Kasumi-1 (cell line): ENCODE measurements around the gene ADGRB3.
"Not testable (repeated sequence)": the region's sequence is repeated elsewhere in the genome, so short reads cannot be mapped to it uniquely, and the experiment has no call there.

Source experiments
- DNase-seq, 2 experiments: peaks; one replicate each; lab custom pipeline; 2025; lab: John Stamatoyannopoulos, UW

ADGRB3 gene

DNA sequence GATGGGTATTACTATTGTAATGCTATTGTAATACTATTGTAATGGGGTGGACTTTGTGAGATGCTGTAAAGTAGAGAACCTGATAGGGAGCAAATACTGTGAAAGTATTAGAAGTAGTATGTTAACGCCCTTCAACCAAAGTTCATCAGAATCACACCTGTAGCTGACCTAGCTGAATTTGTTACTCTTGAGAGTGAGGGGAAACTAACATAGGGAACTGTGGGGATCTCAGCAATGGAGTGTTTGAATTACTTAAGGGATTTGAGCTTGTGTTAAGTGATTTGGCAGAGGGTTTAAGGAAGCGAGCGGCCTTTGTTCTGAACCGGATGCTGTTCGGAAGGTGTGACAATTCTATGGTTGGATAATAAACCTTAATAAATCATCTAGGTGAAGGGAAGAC, 312.6 kb downstream of the ADGRB3 start:
- no peak for DNase-seq

DNA sequence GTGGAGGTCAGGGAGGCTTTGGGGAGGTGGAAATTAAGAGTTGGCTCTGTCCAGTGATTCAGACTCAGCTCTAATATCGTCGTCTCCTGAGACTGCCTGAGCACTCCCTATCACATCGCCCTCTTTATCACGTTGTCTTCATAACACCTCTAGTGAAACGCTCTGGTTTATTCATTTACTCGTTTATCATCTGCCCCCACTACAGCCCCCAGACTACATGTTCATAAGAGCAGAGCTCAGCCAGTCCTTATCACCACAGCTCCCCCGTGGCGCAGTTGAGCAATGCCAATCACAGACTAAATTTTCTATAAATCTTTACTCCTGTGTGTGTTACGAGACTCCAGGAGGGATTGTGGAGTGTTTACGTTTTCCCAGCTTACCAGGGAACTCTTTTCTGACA, 316.2 kb downstream of the ADGRB3 start:
- no peak for DNase-seq

DNA sequence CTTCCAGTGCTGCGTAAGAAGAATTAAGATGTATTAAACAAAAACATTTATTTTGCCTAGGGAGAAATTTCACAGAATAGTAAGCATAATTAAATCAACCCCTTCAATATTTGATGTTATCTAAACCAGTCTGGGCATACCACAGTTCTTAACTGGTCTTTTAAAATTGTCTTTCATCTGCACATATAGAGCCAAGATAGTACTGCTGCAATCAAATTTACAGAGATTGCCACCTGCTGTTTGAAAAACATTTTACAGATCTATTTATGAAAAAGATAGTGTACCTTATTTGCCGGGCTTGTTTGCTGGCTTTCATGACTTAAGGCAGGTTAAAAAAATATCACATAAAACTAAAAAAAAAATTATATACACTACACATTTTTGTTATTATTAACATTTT, 323.2 kb downstream of the ADGRB3 start:
- peak; percentile 21 to 64 for DNase-seq

DNA sequence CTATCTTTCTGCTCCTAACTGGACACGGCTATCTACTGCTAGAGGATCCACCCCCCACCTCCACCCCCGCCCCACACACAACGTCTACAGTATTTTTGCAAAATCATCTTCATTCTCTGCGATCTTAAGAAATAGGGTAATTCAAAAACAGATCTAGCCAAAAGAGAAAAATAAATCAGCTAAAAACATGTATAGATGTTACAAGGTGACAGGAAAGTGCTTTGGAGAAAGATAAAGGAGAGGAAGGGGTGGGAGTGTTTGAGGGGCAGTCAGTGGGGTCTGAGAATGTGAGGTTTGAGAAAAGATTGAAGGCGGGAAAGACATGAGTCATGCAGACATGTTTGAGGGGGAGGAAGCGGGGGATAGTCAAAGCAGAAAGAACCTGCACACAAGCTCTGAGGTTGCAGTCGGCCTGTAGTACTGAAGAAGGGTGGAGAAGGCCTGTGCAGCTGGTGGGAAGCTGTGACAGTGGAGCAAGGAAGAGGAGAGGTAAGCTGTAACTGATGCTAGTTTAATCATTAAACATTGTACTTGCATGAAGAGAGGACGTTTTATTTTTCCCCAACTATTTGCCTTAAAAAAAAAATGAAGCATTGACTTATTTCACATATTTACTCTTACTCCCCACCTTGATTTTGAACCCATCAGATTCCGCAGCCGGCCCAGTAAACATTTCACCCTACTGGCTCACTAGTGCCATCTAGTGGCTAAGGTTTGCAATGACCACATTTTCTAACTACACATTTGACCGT, 332.6 kb downstream of the ADGRB3 start:
- DNase-seq = peak; percentile 55 to 59

DNA sequence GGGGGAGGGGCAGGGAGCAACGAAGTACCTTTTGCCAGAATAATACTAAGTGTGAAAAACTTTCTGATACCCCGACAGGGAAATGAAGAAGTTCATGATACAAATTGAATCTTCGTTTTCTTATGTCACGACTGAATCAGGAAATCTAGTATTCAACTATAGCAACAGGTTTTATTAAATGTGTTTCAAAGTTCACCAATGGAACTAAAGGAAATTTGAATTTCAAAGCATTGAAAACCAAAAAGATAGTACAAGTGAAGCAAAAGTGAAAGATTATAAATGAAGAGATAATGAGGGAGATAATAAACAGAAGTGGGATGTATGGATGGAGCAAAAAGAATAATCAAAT, 333.2 kb downstream of the ADGRB3 start:
- no peak for DNase-seq

DNA sequence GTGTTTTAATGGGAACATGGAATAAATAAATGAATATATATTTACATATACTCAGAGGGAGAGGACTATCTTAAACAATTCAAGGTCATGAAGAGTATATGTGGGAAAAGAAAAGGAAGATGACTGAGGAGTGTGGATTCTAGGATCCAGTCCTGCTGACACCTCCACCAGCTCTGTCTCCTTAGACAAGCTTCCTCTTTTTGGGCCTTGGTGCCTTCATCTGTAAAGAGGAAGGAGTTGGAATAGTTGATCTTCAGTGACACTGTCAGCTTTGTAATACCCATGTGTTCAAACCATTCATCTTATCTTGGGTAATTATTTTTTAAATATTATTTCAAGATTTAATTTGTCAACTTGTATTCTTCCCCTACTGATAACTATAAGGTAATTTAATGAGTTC, 338.0 kb downstream of the ADGRB3 start:
- peak; percentile 75 to 76 for DNase-seq

DNA sequence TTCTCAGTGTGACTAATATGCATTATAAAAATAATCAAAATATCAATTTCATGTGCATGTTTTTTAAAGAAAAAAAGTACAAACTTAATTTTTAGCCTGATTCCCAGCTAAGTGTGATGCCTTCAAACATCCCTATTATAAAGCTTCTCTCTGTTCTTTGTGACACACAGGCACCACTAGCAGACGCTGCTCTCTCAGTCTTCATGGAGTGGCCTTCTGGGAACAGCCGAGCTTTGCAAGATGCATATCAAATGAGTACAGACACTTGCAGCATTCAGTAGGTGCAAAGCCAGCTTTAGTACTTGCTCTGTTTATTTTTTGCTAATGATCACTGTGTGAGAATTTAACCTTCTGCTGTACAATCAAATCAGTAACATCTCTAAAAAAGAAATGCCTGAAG, 340.0 kb downstream of the ADGRB3 start:
- no peak for DNase-seq

DNA sequence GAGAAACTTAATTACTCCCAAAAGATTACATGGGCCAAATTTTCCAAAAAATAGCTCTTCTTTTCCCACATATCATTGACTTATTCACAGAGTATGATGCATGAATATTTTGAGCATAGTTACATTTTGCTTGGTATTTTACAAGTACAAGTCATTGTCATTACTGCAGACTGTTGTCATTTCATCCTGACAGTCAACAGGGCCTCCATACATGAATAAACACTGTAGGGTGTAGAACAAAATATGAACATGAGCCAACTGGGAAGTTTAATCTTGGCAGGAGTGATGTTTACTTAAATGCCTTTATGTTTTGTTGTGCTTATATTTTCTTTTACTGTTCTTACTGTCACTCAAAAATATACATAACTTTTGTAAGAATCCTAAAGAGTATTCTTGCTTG, 340.7 kb downstream of the ADGRB3 start:
- DNase-seq = no peak

DNA sequence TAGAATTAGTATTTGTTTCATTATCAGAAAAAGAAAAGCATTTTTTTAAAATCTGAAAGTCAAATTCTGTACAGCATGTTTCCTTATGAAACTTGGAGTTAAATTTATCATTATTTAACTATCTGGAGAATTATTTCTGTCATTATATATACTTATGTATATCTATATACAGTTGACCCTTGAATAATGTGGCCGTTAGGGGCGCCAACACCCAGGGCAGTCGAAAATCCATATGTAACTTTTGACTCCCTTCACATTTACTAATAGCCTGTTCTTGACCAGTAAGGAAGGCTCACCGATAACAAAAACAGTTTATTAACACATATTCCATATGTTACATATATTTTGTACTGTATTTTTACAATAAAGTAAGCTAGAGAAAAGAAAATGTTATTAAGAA, 341.2 kb downstream of the ADGRB3 start:
- no peak for DNase-seq

DNA sequence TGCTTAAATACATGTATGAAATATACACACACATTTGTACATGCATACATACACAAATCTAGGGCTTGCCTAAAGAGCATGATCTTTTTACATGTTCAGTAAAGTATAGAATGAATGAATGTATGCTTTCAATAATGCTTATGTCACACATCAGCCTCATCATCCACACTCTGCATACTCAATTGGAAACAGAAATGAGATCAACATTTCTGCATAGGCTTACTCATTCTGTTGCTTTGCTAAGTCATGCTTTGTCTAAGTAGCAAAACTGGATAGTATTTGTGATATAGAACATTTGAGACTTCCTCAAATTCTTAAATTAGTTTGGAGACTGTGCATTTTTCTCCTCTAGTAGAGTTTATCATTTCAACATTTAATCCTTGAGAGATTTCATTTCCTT, 343.3 kb downstream of the ADGRB3 start:
- no peak for DNase-seq

DNA sequence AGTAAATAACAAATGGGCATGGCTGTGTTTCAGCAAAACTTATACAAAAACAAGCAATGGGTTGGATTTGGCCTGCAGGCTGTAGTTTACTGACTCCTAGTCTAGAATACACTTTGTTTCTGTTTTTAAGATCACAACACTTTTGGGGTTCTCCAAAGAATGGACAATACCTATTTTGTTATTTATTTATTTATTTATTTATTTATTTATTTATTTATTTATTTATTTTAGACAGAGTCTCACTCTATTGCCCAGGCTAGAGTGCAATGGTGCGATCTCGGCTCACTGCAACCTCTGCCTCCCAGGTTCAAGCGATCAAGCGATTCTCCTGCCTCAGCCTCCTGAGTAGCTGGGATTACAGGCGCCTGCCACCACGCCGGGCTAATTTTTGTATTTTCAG, 346.6 kb downstream of the ADGRB3 start:
- not testable (repeated sequence) for DNase-seq

DNA sequence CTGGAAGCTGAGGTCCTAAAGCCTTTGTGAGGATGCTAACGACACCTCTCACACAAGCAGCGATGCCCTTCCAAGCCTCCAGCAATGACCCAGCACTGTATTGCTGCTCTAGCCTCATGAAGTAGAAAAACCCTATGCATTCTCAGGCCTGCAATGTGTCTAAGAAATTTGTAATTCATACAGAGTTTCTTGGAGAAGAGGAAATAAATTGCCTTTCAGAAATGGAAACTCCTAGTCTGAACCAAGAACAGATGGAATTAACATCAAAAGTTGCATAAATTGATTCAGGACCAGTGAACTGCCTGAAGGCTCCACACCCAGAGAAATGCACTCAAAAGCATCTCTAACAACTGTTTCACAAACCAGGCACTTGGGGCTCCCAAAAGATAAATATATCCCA, 353.6 kb downstream of the ADGRB3 start:
- DNase-seq = no peak

DNA sequence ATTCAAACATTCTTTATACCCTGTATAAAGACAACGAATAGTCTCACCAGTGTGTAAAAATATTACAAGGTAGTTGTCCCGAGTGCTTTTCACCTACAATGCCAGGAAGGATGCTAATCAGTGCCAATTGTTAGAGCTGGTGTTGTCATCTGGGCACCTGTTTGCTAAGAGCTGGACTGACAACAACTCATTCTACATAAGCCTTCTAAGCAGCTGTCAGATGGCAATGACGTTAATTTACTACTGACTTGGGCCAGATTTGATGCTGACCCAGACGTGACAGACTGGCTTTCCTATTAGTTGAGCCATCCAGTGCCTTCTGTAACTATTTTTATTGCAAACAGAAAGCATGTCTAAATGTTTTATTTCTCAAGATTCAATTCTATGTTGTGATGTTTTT, 355.2 kb downstream of the ADGRB3 start:
- no peak for DNase-seq

DNA sequence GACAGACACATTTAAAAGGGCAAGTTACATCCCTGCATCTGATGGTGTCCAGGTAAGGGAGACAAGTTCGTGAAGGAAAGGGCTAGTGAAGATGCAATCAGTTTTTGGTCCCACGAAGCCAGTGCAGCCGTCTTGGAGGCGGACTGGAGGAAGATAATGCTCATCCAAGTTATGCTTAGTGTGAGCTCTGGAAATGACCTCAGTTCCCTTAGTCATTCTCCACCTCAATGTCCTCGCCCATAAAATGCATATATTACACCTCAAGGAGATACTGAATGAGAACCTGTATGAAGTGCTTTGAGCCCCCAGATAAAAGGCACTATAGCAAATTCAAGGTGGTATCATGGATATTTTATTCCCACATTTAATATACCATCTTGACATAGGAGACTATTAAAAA, 358.8 kb downstream of the ADGRB3 start:
- no peak for DNase-seq

DNA sequence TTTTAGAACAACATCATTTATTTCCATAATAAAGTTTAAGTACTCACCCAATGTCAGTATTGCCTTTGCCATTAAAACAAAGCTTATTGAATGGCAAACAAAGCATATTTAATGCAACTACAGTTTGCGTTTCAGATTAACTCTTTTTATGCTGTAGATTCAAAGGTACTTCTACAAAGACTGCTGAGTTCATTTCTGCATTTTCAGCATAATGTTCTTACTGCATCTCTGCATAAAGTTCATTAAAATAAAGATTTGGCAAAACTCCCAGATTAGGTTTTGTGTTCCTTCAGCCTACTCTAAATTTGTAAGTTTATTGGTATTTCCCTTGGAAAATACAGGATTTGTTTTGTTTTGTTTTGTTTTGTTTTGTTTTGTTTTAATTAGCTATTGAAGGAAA, 359.4 kb downstream of the ADGRB3 start:
- no peak for DNase-seq

DNA sequence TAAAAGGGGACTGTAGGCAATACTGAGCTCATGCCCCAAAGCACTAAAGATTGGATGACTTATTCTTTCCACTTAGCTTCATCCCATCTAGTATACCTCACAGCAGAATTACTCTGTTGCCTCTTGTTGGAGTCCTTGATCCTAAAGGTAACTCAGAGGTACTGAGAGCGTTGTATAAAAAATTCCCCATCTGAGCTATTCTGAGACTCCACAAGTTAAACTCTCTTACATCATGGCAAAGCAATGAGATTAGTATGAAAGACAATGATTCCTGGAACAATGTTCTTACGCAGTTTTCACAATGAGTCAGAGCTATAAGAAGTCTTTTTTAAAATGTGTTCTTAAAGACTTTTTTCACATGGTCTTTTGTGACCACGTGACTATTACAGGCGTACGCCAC, 370.1 kb downstream of the ADGRB3 start:
- no peak for DNase-seq

DNA sequence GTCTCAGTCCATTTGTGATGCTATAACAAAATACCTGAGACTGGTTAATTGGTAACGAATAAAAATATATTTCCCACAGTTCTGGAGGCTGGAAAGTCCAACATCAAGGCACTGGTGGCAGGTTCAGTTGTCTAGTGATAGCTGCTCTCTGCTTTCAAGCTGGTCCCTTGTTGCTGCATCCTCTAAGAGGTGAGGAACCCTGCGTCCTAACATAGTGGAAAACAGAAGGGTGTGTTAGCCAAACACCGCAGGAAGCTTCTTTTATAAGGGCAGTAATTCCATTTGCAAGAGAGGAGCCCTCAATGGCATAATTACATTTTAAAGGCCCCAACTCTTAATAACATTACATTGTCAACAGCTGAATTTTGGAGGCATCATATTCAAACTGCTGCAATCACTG, 372.7 kb downstream of the ADGRB3 start:
- DNase-seq = no peak

DNA sequence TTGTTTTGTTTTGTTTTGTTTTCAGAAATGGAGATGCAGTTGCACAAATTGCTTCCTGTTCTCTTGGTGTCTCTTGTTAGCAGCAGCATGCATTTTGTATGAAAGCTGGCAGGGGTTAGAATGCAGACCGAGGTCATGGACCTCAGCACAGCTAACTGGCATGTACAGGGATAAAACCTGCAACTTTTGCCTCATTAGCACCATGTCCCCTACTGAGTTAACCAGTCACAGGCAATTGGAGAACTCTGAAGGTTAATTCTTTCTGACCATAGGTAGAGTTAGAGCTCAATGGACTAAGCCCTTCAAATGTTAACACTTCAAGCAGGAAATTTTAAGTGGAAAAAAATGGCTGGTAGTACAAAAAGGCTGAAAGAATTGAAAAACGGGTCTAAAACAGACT, 377.1 kb downstream of the ADGRB3 start:
- no peak for DNase-seq

DNA sequence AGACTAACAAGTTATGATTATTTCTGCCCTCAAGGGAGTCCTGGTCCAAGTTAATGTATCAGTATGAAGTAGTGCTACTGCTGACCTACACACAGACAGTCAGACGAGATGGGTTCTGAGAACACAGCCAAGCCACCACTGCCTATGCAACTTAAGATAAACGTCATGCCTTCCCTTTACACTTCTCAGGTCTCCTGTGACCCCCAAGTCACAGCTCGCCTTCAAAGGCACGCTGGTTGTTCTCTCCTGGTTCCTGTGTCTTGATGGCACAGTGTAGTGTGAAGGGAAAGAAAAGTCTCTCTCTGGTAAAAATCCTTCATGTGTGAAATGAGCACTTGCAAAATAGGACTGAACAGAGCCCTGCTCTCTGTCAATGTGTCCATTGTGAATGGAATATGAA, 377.8 kb downstream of the ADGRB3 start:
- no peak for DNase-seq

DNA sequence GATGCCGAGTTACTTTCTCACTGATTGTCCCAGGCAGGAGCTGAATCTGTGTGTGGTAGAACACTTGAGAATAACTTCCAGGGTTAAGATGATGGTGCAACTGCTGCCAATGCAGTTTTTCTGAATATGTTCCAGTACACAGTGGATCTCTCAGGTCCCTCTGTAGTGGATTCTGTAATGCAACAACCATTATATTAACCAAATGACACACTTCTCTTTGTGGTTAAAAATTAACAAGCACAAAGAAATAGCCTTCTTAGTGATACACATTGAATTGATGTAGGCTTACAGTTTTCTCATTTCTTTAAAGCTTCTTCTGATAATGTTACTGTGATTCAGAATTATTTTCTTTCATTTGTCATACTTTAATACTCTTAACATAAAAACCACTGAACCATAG, 383.8 kb downstream of the ADGRB3 start:
- no peak for DNase-seq

DNA sequence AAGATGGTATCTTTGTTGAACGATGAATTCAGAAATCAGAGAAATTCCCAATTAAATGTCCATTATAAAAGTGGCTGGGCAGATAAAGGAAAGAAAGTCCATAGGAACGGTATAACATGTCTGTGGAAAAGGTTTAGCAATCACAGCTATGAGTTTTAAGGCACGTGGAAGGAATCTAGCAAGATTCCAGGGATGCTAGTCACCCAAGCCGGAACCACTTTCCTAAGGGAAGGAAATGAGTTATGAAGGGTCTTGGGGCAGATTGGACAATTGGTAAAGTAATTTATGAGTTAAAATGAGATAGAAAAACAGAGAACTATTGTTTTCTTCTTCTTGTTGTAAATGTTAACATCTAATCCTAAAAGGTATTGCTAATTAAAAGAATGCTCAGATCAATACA, 384.8 kb downstream of the ADGRB3 start:
- DNase-seq = no peak

DNA sequence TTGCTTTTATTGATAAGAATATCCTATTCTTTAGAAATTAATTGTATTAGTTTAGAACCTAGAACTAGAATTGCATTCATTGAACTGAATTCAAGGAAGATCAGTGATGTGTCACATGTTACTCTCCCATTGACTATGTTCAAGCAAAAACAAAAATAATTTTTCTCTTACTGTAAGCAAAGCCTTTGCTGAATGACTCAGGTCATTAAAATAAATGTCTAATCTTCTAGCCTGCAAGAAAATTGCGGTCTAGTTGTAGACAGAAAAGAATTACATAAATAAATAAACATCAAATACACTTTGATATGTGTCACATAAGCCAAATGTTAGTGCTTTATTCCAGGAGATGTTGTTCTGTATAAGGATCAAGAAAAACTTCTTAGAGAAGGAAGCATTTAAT, 387.9 kb downstream of the ADGRB3 start:
- DNase-seq = no peak

DNA sequence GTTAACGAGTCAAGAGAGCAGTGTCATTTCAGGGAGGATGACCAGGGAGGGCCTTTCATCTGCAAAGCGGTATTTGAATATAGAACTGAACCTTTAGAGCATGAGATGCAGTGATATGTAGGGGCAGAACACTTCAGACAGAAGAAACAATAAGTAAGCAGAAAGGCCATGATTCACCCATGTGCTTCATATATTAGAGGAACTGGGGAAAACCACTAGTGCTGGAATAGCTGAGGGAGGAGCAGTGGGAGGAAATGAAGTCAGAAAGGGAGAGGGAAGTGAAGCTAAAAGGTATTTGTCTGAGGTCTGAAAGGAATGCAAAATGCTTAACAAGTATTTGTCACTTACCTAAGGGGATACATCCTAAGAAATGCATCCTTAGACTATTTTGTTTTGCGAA, 391.2 kb downstream of the ADGRB3 start:
- peak; percentile 61 to 62 for DNase-seq

DNA sequence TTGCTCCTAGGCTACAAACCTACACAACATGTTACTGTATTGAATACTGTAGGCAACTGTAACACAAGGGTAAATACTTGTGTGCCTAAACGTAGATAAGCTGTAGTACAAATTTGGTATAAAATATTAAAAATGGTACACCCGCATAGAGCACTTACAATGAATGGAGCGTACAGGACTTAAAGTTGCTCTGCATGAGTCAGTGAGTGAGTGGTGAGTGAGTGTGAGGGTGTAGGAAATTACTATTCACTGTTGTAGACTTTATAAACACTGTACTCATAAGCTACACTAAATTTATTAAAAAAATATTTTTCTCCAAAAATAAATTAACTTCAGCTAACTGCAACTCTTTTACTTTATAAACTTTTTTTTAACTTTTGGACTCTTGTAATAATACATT, 391.6 kb downstream of the ADGRB3 start:
- DNase-seq = no peak

DNA sequence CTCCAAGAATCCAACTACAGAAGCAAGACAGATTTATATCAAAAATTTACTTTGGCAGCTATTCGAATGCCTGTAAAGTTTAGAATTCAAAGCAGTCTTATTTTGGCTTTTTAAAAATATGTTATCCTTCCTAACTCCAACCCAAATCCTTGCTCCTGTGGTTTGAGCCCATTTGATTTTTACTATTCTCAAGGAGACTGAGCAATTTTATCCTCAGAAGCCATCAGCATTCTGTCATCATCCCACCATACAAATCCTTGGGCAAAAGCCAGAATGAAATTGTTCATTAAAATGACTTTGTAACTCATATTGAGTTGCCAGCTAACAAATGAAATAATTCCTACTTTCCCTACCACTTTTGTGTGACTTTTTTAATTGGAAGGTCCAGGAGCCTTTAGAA, 392.8 kb downstream of the ADGRB3 start:
- DNase-seq = no peak
